Activated CD8-positive, alpha-beta memory T cell treated with anti-CD3 and anti-CD28 coated beads for 48 hours (primary cell): ENCODE measurements around the gene GUCA1A.
"Not testable (repeated sequence)": the region's sequence is repeated elsewhere in the genome, so short reads cannot be mapped to it uniquely, and the experiment has no call there.

Source experiments
- DNase-seq, 3 experiments: peaks; one replicate each; pipeline ENCODE4 v3.0.0-alpha.2; 2020; ENCODE audit warnings: low read depth in 2 of 3, low spot score in 2 of 3

GUCA1A gene

DNA sequence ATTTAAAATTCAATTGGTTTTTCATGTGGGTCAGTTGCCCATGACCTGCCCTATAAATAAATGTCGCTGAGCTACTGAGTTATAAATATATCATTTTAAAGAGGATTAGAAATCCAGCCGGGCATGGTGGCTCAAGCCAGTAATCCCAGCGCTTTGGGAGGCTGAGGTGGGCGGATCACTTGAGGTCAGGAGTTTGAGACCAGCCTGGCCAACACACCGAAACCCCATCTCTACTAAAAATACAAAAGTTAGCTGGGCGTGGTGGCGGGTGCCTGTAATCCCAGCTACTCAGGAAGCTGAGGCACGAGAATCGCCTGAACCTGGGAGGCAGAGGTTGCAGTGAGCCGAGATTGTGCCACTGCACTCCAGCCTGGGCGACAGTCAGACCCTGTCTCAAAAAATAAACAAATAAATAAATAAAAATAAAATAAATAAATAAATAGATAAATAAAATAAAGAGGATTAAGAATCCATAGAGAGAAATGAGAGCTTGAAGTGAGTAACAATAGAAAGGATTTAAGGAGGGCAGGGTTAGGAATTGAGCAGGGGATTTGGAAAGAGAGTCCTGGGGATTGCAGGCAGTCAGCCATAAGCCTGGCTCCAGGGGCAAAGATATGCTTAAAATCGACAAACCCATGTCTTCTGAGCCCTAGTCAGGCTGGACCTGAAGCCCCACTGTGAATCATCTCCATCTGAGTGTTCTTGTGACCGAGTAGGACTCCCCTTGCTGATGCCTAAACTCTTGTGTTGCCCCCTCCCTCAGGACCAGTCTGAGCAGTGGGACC, 29.2 kb downstream of the GUCA1A start:
- not testable (repeated sequence) for DNase-seq

DNA sequence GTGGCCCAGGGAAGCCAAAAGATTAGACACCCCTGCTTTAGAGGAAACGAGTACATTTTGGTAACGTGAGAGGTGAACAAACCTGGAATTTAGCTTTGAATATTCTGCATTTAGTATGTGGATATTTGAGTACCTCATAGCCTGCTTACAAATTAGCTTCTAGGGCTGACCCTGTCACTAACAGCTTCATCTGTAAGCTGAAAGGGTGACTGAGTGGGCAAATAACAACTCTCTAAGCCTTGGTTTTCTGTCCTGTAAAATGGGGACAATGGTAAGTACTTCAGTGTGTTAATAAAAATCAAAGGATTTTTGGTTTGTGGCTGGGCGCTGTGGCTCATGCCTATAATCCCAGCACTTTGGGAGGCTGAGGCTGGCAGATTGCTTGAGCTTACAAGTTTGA, 30.0 kb downstream of the GUCA1A start:
- no peak for DNase-seq

DNA sequence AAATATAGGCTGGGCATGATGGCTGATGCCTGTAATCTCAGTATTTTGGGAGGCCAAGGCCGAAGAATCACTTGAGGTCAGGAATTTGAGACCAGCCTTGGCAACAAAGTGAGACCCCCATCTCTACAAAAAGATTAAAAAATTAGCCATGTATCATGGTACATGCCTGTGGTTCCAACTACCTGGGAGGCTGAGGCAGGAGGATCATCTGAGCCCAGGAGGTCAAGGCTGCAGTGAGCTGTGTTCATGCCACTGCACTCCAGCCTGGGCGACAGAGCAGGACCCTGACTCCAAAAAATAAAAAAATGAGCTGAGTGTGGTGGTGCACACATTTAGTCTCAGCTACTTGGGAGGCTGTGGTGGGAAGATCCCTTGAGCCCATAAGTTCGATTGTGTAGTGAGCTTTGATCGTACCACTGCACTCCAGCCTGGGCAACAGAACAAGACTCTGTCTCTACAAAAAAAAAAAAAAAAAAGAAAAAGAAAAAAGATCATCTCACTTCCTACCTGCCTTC, 31.7 kb downstream of the GUCA1A start:
- no peak for DNase-seq

DNA sequence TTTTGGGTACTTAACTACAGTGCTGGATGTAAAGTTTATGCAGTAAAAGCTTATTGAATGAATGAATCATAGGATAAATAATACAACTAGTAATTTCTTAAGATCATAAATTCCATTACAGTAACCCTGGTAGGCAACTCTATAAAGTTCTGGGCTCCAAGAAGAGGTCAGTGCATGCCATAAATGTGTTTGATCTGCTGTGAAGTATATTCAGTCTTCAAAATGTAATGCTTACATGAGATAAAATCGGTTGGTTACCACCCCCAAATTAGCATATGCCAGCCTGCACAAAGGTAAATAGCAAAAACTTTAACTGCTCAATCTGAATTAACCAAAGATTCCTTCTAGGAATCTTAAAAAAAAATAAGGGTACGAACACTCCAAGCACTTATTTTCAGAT, 34.4 kb downstream of the GUCA1A start:
- not testable (repeated sequence) for DNase-seq

DNA sequence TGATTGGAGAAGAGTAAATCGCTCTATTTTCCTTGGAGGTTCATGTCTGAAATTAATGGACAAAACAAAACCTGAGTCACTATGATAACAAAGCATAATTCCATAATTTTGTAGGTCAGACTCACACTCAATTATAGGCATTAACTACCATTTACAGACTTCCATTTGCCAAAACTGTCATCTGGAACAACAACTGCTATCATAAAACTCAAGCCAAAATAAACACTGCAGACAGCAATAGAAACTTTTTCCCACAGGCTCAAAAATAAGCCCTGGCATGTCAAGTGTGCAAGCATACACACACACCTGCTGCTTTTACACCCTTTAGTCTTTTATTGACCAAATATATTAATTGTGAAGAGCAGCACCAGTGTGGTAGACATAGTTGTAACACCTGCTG, 37.4 kb downstream of the GUCA1A start:
- DNase-seq: no peak

DNA sequence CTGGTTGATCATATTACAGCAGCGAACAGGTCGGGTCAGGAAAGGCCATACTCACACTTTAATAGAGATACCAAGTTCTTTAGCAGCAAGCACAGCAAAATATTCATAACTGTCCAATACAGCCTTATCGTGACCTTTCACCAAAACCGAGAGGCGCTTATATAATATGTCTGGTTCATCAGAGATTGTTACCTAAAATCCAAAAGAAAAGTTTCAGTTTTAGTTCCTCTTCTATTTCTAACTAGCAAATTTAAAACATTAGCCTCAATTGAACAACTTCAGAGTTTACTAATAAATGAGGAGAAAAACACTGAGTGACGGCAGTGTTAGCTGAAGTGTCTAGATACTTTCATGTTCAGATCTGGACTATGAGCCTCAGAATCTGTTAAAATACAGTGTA, 38.6 kb downstream of the GUCA1A start:
- no peak for DNase-seq

DNA sequence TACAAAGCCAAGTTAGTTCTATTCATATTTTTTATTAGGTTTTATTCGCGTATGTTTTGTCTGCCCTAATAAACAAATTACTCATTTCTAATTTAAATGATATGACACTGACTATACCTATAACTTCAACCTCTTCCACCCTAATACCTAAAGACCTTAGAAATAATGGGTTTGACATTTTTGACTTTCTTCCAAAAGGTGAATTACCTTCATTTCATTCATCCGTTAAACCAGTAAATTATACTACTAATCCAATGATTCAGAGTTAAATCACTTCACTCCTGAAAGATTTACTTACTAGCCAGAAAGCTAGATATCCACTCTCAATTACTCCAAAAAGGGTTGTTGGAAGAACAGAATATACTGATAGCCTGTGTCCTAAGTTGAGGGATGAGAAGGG, 39.3 kb downstream of the GUCA1A start:
- DNase-seq: no peak

DNA sequence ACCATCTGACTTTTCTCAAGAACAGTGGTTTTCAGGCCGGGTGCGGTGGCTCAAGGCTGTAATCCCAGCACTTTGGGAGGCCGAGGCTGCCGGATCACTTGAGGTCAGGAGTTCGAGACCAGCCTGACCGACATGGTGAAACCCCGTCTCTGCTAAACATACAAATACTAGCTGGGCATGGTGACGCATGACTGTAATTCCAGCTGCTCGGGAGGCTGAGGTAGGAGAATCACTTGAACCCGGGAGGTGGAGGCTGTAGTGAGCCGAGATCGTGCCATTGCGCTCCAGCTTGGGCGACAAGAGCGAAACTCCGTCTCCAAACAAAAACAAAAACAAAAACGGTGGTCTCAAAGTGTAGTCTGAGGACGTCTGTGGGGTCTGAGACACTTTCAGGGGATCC, 43.3 kb downstream of the GUCA1A start:
- not testable (repeated sequence) for DNase-seq

DNA sequence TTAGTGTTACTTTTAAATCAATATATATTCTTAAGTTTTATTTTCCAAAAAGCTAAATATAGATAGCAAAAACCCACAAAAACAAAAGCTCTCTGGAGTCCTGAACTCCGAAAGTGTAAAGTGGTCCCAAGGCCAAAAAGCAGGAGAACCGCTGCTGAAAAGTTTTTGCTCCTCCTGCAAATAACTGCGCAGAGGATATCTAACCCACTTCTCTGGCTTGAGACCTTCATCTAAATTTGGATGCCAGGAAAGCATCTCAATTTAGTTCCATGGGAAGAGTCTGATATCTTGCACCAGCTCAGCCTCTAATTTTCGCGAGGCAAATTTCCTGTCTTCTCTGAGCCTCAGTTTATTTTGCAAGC, 44.0 kb downstream of the GUCA1A start:
- no peak for DNase-seq

DNA sequence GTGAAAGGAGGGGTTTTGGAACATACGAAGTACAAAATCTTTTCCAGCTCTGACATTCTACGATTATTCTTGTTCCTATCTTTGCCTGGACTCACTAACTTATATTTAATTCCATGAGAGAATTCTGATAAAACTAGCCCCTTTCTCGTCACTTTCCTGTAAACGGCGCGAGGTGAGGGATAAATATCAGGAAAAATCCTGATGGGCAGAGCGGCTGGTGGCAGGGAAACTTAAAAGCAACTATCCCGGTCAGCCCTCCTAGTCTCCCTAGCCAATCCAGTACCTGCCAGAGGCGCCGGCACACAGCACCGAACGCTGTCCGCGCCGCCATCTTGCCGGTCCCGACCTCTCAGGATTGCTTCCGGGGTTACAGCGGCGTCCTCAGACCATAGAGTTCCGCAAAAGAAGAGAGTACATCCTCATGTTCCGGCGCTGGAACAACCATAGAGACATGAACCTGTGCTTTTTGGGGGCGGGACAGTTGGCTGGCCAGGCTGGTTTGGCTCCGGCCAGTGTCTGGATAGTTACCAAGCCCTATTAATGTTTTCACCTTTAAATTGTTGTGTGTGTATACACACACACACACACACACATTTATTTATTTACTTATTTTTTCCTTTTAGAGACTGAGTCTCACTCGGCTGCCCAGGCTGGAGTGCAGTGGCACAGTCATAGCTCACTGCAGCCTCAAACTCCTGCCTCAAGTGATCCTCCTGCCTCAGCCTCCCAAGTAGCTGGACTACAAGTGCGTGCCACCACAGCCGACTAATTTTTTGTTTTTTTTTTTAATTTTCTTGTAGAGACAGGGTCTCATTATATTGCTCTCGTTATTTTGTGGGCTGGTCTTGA, 44.6 kb downstream of the GUCA1A start, which contains the start of gene MRPS10:
TSS of gene MRPS10 (minus strand) at position 343 of the 849 bp plus-strand sequence. CDS start at position 331, 12 bp downstream.
- peak; percentile 74 to 78 (median 78) for DNase-seq

DNA sequence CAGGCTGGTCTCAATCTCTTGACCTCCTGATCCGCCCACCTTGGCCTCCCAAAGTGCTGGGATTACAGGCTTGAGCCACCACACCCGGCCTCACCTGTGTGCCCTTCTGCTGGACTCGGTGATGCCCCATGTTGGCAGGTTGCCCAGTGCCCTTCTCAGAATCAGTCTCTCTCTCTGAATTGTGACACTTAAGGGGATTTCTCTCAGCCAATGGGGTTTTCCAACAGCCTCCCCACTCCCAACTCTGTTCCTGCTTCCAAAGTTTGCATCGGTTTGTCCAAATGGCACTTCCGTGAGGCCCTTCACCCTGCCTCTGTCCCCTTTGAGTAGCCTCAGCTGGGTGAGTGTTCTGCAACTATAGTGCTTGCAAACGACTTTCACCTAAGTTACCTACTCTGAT, 47.6 kb downstream of the GUCA1A start:
- DNase-seq: no peak

DNA sequence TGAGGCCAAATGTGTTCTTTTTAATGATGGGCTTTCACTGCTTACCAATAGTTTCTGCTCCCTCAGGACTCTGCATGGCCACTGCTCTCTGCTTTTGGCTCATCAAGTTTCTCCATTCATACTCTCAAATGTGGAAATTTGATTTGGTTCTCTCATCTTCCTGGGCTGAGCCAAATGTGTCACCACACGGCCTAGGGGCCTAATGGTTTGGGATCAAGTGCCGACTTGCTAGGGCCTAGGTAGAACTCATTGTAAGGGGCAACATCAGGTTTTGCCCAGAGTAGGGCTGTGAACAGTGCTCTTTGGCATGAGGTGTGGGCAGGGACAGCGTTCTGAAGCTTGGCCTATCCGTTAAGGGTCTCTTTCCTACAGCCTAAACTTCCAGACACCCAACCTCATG, 48.4 kb downstream of the GUCA1A start:
- no peak for DNase-seq

DNA sequence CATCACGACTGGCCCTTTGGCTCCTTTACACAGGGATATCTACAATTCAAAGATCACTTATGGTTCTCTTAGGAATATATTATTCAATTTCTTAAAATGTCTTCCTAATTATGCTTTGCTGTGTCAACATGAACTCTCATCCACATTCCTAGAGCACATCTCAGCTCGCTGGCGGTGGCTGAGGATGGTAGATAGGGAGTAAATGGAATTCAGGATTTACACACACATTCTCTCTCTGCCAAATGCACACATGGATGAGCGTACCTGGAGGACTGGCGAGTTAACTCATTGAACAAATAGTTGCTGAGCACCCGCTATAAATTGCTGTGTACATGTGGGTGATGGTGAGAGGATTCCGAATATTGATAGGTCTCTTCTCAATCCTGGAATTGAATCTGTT, 49.3 kb downstream of the GUCA1A start:
- no peak for DNase-seq

DNA sequence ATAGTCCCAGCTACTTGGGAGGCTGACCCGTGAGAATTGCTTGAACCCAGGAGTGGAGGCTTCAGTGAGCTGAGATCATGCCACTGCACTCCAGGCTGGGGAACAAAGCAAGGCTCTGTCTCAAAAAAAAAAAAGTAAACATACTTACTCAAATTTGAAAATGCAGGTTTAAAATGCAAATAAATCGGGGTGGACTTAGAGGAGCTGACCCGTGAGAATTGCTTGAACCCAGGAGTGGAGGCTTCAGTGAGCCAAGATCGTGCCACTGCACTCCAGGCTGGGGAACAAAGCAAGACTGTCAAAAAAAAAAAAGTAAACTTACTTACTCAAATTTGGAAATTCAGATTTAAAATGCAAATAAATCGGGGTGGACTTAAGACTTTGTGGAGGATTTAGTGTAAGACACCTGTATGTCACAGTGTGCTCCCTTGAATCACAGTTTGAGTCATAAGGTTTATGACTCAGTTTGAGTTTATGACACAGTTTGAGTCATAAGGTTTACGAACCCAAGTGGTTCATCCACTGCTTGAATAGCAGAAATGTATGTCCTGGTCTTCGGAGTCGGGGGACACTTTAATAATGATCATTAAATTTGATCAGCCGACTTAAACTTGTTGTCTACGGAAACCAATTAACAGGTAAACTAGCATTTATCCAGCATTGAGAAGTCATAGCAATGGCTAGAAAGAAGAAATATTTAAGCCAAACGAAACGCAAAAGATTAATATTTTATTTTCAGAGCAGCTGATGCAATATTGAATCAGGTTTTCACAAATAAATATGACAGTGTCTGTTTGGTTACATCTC, 51.3 kb downstream of the GUCA1A start:
- no peak for DNase-seq

DNA sequence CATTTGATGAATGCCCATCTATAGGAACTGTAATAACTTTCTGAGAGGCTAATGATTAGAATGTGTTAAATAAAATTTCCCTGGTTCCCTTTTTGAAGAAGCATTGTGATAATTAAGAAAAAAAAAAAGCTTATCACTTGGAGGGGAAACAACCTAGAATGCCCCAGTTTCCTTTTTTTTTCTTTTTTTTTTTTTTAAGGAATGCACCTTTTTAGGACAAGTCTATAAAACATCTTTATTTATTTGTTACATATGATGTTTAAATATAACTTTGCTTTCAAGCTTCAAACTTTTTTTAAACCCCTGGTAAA, 51.8 kb downstream of the GUCA1A start:
- DNase-seq: no peak

DNA sequence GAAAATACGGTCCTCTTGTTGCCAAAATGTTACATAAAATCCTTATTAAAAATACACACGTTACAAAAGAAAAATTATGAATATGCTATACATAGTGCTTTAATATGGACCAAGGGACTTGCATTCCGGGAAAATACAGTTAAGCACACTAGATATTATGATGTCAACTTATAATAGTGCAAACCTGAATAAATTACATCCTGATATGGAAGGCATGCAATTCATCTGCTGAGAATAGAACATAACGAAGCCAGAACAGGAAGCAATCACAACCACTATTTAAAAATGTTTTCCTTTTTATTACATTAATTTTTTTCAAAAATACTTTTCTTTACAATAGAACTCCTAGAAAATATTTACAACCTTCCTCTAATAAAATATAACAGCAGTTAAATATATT, 52.3 kb downstream of the GUCA1A start:
- no peak for DNase-seq

DNA sequence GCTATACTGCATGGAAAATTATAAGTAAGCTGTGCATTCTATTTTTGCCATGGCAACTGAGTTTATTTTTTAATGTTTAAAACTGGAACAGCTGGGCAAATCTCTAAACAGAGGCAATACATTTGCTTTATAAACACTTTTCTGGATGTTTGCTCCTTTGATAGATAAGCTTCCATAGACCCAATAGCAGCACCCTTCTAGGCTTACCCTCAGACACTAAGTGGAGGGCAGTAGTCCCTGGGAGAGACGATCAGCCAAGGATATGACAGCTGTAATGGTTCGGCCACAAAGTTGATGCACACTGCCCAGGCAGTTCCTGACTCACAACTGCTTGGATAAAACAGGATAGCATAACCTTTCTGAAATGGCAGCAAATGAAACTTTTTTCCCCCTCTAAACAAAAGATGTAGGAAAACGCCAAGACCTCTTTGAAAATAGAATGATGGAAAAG, 53.0 kb downstream of the GUCA1A start:
- DNase-seq: no peak

DNA sequence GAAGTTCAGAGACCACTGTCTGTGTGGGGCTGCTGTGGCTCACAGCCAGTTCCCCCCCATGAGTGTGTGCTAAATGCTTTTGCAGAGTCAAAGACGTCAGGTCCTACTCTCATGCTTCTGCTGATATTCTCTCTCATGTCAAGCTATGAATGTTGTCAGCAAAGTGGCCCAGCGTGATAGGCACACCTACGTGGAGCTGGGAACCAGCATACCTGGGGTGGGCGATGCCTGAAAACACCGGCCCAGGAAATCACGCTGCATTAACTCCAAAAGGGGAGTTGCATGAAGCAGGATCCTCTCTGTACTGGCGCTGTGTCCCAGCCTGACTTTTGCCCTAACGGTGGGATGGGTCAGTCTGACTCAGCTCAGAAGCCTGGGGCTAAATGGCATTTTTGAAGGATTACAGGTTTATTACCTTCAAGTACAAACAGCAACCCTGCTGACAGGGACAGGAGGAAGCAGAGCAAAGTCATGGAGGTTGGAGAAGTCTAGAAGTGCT, 53.5 kb downstream of the GUCA1A start:
- no peak for DNase-seq

DNA sequence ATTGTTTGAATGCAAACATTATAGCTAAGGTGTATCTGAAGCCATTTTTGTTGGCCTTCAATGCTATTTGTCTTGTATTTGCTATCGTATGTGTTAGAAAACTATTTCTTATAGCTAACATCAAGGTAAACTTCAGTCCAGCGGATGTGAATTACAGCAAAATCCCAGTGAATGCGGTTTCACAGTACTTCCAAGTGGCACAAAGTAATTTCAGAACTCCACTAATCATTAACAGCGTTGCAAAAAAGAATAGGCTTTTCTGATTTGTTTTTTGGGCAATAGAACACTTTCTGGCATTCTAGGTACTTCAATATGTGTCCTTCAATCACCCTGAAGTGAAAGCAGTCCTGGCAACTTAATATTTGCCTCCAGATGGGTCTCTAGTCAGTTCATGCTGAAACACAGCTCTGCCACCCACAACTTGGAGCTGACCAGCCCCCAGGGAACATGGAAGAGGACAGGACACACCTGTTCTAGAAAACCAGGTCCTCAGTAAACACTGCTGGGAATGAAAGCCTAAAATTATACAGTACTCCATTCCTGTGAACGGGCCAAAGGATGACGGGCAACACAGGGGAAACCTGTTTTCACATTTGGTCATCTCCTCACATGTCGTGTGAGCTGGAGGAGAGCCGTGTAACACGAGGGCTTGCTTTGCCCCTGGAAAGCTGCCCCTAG, 54.1 kb downstream of the GUCA1A start:
- no peak for DNase-seq

DNA sequence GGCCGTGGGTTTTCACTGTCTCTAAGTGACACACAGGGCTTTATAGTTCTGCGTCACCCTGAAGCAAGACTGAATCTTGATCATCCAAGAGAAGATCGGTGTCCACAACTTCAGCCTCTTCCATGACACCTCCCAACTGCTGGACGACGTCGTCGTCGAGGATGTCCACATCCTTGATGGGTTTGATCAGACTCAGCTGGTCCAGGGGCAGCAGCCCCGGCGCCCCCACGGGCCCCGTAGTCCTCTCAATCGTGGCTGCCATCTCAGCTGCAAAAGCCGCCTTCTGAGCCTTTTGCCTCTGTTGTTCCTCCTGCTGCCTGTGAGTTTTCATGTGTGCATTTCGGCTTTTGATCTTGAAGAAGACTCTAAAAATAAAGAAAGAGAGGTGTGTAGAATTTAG, 55.1 kb downstream of the GUCA1A start:
- no peak for DNase-seq
